ENCODE results near the gene GNG7. TPM values are rescaled to one million over a fixed set of nuclear protein-coding genes. Genes with fewer than 3 reads are reported as not detected.
"Not testable (repeated sequence)": the region's sequence is repeated elsewhere in the genome, so short reads cannot be mapped to it uniquely, and the experiment has no call there.

Gene GNG7
- total RNA-seq, 1 donor from 2014 or later: 11.5 TPM

DNA sequence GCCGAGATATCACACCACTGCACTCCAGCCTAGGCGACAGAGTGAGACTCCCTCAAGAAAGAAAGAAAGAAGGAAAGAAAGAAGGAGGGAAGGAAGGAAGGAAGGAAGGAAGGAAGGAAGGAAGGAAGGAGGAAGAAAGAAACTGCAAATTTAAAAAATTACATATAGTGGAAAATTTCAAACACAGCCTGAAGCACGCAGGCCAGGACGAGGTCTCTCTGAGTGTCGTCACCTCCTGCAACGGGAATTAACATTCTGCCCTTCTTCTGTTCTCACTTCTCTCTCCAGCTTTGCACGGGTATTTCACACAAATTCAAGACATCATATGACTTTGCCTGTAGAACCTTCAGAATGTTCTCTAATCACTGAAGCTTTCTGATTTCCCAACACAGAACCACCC, 108.2 kb downstream of the GNG7 start:
- DNase-seq (ENCODE audit: low spot score) (peak; percentile 12), ATAC-seq (no peak)
- intact Hi-C loops (cut with DNase I): no loop called here

DNA sequence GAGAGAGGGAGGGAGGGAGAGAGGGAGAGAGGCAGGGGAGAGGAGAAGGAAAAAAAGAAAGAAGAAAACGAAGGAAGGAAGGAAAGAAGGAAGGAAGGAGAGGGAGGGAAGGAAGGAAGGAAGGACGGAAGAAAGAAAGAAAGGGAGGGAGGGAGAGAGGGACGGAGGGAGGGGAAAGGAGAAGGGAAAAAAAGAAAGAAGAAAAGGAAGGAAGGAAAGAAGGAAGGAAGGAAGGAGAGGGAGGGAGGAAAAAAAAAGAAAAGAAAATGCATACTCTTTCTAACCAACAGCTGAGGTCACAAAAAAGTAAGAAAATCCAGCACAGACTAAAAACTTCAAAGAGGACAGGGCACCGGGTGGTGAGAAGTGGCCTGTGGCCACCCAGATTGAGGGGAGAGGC, 109.7 kb downstream of the GNG7 start:
- no peak for DNase-seq (ENCODE audit: low spot score)
- intact Hi-C loops (cut with DNase I): no loop called here
- ATAC-seq: no peak

DNA sequence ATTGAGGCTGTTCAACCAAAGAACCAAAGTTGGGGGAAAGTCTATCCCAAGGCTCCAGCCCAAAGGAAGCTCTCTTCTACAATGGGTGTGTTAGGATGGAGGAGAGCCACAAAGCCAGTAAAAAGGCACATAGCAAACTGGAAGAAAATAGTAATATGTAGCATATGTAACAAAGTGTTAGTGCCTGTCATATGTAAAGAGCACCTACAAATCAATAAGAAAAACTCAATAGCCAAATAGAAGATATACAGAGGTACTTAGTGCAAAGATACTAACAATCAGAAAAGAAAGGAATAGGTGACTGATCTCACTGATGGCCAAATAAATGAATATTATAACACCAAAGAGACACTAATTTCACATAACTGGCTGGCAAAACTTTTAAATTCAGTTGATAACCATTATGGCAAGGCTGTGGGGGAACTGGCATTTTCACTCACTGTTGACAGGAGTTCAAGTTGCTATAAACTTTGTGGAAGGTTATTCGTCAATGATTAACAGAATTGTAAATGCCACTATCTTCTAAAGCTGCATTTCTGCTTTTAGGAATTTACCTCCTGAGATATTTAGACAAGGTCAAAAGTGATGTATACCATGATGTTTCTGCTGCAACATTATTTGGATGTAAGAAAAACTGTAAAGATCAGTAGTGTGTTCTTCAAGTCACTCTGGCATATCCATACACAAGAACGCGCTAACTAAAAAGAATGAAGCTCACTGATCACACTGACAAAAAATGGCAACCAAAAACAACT, 110.8 kb downstream of the GNG7 start:
- no peak for ATAC-seq
- intact Hi-C loops (cut with DNase I): no loop called here

DNA sequence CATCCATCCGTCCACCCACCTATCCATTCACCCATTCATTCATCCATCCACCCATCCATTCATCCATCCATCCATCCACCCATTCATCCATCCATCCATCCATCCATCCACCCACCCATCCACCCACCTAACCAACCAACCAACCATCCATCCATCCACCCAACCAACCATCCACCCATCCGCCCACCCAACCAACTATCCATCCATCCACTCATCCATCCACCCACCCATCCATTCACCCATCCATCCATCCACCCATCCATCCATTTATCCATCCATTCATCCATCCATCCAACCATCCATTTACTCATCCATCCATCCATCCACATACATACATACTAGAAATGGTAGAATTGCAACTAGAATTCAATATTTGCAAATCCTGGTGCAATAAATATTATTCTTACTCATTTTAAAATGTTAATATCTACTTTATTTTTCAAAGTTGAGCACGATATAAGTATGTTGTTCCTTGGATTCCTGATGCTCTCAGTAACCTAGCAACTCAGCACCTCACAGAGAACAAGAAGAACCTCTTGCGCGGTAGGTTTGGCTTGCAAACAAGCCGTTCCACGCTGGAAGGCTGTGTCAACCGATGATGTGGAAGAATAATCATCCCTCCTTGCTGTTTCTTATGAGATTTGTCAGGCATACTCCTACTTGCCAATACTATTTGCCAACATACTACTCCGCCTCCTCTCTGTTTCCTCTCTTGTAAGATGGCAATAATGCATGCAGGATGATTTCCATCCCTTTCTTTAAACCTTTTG, 111.7 kb downstream of the GNG7 start:
- DNase-seq (ENCODE audit: low spot score) (no peak), ATAC-seq (no peak)
- intact Hi-C loops (cut with DNase I): no loop called here

More for the DNA sequence above, 110.8 kb downstream of the GNG7 start:
- no peak for DNase-seq (ENCODE audit: low spot score)

DNA sequence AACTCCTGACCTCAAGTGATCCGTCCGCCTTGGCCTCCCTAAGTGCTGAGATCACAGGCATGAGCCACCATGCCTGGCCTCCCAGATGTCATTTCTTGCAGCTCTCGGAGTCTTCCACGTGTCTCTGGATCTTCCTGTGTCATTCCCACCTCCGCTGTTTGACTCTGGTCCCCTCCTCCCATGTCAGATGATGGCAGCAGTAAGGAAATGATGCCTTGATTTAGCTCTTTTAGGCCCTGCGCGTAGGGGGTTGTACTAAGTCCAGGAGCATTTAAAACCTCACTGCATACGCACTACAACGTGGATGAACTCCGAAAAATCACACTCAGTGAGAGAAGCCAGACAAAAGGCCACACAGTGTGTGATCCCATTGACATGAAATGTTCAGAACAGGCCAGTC, 113.1 kb downstream of the GNG7 start:
- ATAC-seq: no peak
- peak; percentile 30 for DNase-seq (ENCODE audit: low spot score)
- intact Hi-C loops (cut with DNase I): no loop called here

DNA sequence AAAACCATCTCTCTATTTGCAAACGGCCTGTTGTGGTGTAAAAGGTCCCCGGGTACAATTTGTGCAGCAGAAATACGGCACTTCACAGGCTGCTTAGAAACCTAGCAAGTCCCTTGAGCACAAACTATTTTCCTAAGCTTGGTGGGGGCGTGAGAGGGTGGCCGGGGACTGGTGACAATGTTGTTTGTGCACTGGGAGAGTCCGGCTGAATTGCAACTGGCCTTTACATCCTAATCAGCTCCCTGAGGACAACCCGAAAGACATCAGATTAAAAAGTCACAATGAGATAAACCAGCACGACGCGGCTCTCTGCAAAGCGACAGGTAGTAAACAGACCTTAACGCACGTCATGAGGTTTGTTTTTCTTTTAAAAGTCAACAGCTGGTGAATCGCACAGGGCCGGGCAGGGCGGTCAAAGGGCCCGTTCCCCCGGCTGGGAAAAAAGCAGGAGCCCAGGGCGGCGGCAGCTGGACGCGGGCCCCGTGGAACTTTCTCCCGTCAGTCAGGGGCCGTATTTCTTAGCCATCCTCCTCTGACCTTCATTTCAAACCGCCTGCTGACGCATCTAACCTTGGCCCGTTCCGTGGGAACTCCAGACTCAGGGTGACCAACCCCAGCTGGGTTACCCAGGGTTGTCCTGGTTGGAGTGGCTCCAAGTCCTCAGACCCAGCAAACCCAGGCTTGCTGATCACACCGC, 114.3 kb downstream of the GNG7 start:
- peak; percentile 89 for ATAC-seq
- DNase-seq (ENCODE audit: low spot score): peak; percentile 63
- intact Hi-C loops (cut with DNase I): no loop called here

DNA sequence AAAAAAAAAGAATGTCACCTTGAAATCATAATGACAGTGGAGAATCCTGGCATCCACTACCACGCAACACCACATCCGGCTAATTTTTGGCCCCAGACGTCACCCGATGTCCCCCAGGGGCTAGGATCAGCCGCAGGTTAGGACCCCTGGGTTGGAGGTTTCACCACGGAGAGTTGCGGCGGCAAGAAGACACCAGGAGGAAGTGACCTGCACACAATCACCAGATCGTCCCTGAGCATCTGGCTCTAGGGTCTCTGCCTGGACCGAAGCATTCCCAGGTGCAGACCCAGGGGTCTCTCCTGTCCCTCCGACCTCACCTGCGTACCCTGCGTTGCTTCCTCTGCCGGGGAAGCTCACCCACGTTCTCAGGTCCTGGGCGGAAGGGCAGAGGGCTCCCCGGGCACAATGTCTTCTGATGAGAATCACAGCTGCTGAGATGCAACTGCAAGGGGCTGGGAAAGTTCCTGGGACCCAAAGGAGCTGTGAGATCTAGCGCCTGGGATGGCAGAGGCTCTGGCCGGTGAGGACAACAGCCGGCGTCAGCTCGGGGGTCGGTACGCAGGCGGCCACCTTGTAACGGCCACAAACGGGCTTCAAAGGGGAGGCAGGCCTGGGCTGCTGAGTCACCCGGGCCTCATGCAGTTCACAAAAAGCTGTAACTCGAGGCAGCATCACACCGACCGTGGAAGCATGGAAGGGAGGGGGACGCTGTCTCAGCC, 115.3 kb downstream of the GNG7 start:
- ATAC-seq (no peak), DNase-seq (ENCODE audit: low spot score) (peak; percentile 53)
- intact Hi-C loops (cut with DNase I): no loop called here

DNA sequence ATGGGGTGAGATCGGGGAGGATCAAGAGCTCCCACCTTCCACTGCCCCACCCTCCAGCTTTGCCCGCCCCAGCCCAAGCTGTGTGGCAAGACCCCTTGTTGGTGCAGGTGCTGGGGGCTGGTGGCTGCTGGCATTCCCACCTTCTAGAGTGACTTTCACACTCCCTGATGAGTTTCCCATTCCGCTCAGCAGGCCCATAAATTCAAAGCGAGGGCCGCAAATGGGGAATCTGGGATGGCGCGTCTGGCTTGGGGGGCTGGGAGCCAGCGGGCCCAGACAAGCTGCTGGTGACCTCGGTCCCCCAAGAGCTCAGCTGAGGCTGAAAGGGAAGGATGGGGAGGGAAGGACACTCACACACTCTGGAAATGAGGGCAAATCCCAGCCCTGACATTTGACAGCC, 116.3 kb downstream of the GNG7 start:
- DNase-seq (ENCODE audit: low spot score): peak; percentile 48
- ATAC-seq: no peak
- intact Hi-C loops (cut with DNase I): no loop called here

DNA sequence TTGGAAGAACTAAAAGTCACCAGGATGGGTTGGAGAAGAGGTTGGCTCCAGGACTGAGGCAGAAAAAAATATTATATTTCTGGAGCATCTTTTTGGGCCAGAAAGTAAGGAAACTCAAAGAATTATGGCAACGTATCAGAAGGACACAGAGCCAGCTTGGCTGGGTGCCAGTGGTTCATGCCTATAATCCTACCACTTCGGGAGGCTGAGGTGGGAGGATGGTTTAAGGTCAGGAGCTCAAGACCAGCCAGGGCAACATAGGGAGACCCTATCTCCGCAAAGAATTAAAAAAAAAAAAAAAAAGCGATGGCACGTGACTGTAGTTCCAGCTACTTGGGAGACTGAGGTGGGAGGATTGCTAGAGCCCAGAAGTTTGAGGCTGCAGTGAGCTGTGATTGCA, 118.5 kb downstream of the GNG7 start:
- ATAC-seq (no peak), DNase-seq (ENCODE audit: low spot score) (peak; percentile 56)
- intact Hi-C loops (cut with DNase I): no loop called here

DNA sequence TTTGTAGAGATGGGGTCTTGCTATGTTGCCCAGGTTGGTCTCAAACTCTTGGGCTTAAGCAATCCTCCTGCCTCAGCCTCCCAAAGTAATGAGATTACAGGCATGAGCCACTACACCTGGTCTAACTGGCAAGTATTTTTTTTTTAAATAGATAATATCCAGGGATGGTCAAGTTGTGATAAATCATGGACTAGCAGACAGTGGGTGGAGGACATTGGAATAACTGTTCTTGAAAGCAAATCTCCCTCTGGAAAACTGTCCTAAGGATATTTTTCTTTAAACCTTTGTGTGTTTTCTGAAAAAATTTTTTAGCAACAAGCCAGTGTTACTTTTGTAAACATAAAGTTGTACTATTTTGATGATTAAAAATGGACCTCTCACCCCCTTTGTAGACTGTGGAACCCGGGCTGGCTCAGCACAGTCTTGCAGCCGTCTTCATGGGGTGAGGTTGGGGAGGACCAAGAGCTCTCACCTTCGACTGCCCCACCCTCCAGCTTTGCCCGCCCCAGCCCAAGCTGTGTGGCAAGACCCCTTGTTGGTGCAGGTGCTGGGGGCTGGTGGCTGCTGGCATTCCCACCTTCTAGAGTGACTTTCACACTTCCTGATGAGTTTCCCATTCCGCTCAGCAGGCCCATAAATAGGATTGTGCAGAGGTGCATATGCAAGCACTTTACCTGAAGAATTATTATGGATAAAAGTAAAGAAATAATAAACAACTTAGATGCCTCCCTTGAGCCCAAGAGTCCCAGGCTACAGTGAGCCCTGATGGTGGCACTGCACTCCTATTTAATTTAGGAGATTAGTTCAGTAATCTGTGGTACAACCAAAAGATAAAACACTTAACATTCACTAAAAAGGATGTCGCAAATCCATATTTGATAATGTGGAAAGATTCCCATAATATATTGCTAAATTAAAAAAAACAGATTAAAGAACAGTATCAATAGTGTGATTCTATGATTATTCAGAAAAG, 119.2 kb downstream of the GNG7 start:
- ATAC-seq (no peak), DNase-seq (ENCODE audit: low spot score) (peak; percentile 43)
- intact Hi-C loops (cut with DNase I): no loop called here

DNA sequence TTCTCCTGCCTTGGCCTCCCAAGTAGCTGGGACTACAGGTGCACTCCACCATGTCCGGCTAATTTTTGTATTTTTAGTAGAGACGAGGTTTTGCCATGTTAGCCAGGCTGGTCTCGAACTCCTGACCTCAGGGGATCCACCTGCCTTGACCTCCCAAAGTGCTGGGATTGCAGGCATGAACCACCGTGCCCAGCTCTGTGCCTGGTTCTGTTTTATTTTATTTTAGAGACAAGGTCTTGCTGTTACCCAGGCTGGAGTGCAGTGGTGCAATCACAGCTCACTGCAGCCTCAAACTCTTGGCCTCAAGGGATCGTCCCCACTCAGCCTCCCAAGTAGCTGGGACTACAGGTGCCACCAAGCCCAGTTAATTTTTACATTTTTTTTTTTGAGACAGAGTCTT, 122.1 kb downstream of the GNG7 start:
- intact Hi-C loops (cut with DNase I): not testable (repeated sequence)
- DNase-seq (ENCODE audit: low spot score): peak; percentile 39

DNA sequence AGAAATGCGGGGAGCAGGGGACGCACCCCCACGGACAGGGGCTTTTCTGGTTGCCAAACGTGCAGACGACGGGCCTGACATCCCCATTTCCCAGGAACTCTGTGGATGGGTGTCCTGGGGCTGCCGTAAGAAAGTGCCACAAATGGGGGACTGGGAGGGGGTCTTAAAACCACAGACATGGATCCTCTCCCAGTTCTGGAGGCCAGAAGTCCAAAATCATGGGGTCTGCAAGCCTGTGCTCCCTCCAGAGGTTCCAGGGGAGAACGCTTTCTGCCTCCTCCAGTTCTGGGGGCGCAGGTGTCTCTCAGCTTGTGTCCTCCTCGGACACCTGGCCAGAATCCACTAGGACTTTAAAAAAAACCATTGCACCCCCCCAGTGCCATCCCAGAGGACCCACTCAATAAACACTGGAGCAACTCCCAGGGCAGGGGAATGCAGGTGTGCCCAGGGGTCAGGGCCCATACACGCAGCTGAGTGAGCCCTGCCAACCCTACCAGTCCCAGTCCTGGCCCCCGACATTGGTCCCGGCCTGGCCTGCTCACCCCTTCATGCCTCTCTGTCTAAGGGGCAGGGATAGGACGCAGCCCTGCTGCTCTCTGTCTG, 122.7 kb downstream of the GNG7 start:
- peak; percentile 56 for DNase-seq (ENCODE audit: low spot score)
- ATAC-seq: no peak
- intact Hi-C loops (cut with DNase I): loop anchor here (2.0 kb wide), 1 partner anchor 105 kb away; no protein-coding TSS in a partner anchor

More for the DNA sequence above, 122.1 kb downstream of the GNG7 start:
- not testable (repeated sequence) for ATAC-seq

DNA sequence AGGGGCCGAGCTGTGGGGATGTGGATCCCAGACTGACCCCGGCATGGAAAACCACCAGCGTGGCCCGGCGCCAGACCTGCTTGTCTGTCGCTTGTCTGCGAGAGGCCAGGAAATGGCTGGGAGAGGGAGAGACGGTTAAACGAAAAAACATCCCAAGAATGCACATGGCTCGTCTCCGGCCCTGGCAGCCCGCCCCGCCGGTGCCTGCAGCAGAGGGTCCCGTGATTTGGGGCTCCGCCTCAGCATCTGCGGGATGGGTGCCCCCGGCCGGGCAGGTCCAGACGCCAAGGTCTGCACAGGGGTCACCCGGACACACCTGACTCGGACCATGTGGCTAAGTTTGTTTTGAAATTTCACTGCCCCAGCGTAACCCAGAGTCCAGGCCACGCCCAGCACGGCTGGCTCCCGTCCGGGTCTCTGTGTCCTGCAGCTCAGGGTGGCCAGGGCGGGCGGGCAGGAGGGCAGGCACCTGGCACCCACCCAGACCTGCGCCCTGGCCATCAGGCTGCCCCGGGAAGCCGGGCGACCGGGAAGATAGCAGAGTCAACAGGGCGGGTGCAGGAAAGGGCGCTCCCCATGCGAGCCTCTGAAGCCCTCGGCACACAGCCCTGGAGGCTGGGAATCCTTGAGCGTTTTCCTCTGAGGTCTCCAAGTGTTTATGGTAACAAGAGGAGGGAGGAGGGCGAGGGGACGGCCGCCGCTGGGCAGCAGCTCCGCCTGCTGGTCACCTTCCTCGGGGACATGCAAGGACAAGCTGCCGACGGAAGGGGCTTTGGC, 123.4 kb downstream of the GNG7 start:
- intact Hi-C loops (cut with DNase I): loop anchor here (2.0 kb wide), 1 partner anchor 104 kb away; no protein-coding TSS in a partner anchor
- peak; percentile 93 for DNase-seq (ENCODE audit: low spot score)
- peak; percentile 84 for ATAC-seq

DNA sequence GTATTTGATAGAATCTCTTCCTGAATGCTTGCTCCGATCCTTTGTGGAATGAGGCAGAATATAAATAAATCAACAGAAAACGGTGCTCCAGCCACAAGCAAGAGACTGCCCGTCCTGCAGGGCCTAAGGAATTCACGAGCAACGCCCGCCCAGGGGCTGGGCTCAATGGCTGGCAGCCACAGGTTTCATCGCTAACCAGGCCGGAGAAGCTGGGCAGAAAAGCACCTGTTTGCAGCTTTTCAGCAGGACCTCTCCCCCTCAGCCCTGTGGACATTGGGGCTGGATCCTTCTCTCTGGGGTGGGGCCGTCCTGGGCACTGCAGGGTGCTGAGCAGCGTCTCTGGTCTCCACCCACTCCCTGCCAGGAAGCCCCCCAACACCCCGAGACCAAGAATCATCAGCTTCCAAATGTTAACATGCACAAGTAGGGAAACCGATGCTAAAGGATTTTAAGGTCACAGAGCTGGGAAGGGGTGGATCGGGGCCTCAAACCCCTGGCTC, 124.1 kb downstream of the GNG7 start:
- ATAC-seq (peak; percentile 31), DNase-seq (ENCODE audit: low spot score) (peak; percentile 63)
- intact Hi-C loops (cut with DNase I): loop anchor here (2.0 kb wide), 1 partner anchor 104 kb away; no protein-coding TSS in a partner anchor

DNA sequence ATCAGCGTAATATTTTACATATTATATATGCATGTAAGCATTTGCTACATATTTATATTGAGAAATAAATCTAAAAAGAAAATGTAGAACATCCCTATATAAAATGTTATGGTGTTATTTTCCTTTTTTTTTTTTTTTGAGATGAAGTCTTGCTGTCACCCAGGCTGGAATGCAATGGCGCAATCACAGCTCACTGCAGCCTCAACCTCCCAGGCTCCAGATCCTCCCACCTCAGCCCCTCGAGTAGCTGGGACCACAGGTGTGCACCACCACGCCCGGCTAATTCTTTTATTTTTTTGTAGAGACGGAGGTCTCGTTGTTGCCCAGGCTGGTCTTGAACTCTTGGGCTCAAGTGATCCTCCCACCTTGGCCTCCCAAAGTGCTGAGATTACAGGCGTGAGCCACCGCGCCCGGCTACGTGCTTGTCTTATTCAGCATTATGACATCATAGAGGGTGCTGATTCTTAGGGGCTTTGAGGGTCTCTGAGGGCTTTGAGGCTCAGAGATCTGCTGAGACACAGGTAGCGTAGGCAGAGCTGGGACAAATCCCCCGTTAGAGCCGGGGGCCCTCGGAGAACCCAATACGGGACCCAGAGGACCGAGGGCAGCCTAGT, 124.7 kb downstream of the GNG7 start:
- ATAC-seq (no peak), DNase-seq (ENCODE audit: low spot score) (peak; percentile 49)
- intact Hi-C loops (cut with DNase I): loop anchor here (2.0 kb wide), 1 partner anchor 103 kb away; no protein-coding TSS in a partner anchor

All from sciatic nerve (tissue), 2 donors.